NCI-H526 treated with DMSO at 0.1 percent for 48 hours (cell line): ENCODE measurements around the gene ENG.
"Not testable (repeated sequence)": the region's sequence is repeated elsewhere in the genome, so short reads cannot be mapped to it uniquely, and the experiment has no call there.

Experiments
- DNase-seq: peaks from one replicate; lab custom pipeline; 2025; lab: John Stamatoyannopoulos, UW

Gene ENG

DNA sequence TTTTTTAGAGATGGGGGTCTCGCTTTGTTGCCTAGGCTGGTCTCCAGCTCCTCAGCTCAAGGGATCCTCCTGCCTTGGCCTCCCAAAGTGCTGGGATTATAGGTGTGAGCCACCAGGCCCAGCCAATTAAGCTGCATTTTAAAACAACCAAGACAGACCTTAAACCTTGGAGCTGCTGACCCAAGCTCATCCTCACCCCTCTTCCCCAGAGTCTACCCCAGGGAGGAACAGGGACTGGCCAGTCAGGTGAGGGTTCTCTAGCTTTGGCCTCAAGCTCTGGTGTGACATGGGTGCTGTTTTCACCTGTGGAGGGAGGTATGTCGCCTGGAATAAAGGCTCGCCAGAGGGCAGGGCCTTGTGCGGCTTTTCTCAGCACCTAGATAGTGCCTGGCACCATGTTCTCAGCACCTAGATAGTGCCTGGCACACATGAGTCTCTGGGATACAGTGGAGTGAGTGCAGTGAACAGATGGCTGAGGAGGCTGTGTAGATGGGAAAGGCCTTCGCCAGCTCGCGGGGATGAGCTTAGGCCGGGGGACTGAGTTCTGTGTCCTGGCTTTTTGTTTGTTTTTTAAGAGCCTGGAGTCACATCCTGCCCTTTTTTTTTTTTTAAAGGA lies 61.3 kb downstream of the ENG start:
- DNase-seq: no peak

GRCh38 chr9:127792417-127793031 lies 61.9 kb downstream of the ENG start:
- no peak for DNase-seq

- DNase-seq: no peak
Measured at GRCh38 chr9:127791085-127791484, 63.4 kb downstream of the ENG start.

- no peak for DNase-seq
Measured at GRCh38 chr9:127790094-127790855, 64.2 kb downstream of the ENG start.

DNA sequence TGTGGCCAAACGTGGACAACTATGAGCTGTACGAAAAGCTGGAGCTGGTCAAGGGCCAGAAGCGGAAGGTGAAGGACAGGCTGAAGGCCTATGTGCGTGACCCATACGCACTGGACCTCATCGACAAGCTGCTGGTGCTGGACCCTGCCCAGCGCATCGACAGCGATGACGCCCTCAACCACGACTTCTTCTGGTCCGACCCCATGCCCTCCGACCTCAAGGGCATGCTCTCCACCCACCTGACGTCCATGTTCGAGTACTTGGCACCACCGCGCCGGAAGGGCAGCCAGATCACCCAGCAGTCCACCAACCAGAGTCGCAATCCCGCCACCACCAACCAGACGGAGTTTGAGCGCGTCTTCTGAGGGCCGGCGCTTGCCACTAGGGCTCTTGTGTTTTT lies 65.3 kb downstream of the ENG start:
- no peak for DNase-seq

DNA sequence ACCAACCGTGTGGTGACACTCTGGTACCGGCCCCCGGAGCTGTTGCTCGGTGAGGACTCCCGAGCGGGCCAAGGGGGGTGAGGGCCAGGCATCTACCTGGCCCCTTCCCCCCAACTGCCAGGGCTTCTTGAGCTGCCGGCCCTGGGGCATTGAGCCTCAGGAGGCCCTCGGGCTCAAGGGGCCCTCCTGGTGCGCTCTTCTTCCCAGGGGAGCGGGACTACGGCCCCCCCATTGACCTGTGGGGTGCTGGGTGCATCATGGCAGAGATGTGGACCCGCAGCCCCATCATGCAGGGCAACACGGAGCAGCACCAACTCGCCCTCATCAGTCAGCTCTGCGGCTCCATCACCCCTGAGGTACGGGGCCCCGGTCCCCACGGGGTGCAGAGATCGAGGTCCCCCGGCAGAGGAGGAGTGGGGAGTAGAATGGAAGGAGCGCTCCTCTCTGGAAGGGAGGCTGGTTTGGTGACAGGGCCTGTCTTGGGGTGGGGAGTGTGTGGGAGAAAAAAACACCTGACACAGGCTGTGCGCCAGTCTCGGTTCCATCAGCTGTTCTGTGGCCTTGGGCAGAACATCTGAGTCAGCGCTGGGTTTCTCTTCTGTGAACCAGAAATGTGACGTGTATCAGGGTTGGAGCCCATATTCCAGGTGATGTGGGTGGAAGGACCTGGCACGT lies 66.0 kb downstream of the ENG start:
- DNase-seq: no peak

DNA sequence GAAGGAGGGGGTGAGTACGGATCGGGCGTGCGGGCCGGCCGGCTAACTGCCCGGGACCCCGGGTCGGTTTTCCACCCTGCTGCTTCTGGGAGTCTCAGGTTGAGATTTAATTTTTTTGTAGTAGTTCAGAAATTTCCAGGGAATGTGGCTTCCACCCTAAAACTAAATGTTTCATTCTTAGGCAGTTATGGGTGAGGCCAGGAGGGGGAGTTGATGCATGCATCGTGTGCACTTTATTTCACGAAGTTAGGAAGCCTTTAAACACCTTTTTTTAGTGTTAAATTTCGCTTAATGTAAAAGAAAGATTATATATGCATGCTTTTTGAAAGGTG lies 67.7 kb downstream of the ENG start:
- DNase-seq: no peak

DNA sequence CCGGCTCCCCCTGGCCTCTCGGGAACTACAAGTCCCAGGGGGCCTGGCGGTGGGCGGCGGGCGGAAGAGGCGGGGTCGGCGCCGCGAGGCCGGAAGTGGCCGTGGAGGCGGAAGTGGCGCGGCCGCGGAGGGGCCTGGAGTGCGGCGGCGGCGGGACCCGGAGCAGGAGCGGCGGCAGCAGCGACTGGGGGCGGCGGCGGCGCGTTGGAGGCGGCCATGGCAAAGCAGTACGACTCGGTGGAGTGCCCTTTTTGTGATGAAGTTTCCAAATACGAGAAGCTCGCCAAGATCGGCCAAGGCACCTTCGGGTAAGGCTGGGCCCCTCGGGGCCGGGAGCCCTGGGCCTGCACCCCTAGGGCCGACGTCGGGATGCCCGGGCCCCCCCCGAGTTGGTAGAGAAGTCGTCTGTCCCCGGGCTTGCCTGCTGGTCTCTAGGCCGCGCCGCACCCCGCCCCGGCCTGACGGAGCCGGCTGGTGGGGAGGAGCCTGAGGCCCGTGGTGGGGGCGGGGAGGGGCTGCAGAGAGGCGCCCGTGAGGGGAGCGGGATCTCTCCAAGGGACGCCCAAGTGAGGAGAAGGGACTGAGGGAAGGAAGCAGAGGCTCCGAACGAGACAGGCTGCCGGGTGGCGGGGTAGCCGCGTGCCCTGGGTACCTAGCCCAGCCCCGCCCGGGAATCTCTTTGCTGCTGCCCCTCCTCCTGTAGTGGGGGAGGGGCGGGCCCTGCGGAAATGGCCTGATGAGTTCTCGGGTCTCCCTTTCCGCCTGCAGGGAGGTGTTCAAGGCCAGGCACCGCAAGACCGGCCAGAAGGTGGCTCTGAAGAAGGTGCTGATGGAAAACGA lies 68.3 kb downstream of the ENG start, which contains the start of gene CDK9:
Gene CDK9, plus strand, starts transcription at position 102 of the 840 bp plus-strand sequence. Its CDS starts 115 bp downstream, at position 217.
- DNase-seq: peak; percentile 46

DNA sequence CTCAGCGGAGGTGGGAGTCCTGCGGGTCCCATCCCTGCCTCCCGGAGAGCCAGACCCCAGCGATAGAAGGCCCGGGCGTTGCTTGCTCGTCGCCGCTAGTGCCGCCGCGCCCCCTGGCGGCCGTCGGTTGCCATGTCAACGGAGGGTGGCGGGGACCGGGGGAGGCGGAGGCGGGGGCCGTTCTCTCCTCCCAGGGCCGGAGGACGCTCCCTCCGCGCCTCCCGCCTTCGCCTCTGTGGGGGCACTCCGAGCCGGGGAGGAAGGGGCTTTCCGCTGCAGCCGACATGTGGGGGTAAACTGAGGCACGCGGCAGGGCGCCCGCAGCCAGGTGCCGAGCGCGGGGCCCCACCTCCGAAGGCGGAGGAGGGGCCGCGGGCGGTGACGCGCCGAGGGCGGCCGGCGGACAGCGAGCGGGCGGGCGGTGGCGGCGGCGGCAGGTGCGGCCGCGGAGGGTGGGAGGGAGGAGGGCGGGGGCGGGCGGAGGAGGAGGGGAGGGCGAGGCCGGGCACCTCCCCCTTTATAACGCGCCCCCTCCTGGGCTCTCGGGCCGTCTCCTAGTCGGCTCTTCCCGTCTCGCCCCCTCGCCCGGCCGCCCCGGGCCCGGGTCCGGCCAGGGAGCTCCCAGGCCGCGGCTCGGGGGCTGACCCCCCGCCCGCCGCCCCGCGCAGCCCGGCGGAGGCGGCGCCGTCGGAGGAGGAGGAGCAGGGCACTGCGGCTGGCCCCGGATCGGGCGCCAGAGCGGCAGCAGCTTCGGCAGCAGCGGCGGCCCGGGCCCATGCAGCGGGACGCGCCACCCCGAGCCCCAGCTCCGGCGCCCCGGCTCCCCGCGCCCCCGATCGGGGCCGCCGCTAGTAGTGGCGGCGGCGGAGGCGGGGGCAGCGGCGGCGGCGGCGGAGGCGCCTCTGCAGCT lies 69.2 kb downstream of the ENG start:
- DNase-seq: peak; percentile 53

DNA sequence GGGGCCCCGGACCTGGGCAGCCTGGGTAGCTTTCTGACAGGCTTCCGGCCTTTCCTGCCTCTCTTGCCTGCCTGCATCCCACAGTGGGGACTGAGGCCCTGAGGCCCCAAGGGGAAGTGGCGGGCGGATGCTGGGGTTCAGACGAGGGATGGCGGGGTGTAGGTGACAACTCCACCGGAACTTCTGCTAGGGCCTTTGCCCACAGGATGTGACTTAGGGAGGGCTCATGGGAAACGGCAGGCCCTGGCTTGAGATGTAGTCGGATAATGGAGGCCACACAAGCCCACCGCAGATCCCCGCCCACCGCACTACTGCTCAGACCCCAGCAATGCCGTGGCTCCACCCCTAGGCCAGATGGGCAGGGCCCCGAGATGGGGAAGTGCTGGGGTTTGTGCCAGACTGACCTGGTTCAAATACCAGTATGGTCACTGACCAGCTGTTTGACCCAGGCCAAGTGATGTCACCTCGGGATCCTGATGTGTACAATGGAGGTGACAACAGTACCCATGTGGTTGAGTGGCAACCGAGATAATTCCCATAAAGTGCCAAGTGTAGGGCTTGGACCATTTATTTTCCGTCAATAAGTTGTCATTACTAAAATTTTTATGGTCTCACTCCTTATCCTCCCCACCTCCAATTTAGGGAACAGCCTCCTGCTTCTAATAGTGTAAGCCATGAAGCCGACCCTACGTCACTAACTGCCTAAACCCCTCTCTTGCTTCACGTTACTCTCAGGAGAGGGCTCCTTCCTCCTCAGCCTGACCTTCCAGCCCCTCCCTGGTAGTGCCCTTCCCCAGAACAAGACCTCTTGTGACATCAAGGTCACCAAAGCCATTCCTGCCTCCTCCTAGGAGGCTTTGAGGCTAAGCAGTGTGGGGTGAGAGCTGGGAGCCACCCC lies 71.1 kb downstream of the ENG start:
- no peak for DNase-seq

GRCh38 chr9:127781806-127782205 lies 72.7 kb downstream of the ENG start:
- no peak for DNase-seq

DNA sequence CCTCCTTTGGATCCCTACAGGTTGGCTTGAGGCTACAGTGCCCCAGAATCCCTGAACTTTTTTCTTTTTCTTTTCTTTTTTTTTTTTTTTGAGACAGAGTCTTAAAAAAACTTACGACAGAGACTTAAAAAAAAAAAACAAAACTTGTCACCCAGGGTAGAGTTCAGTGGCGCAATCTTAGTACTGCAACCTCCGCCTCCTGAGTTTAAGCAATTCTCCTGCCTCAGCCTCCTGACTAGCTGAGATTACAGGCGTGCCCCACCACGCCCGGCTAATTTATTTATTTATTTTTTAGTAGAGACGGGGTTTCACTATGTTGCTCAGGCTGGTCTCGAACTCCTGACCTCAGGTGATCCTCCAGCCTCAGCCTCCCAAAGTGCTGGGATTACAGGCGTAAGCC lies 73.5 kb downstream of the ENG start:
- not testable (repeated sequence) for DNase-seq

- no peak for DNase-seq
Measured at GRCh38 chr9:127780126-127780885, 74.2 kb downstream of the ENG start.

GRCh38 chr9:127779136-127779981 lies 75.1 kb downstream of the ENG start:
- DNase-seq: no peak

GRCh38 chr9:127778280-127779135 lies 76.0 kb downstream of the ENG start, which contains the start of gene SH2D3C:
TSS of gene SH2D3C (minus strand) at chr9:127778666. CDS start at chr9:127778627, 39 bp downstream.
- DNase-seq: no peak

- no peak for DNase-seq
Measured at GRCh38 chr9:127777368-127777980, 77.0 kb downstream of the ENG start.

GRCh38 chr9:127776924-127777289 lies 77.6 kb downstream of the ENG start:
- no peak for DNase-seq
